TTC549 (cell line): ENCODE data around the gene CLTCL1.

Source experiments
- FAIRE-seq: peaks from 2 replicates; lab custom pipeline; 2012; peaks lifted over from hg19 to GRCh38; lab: Jason Lieb, UNC

Gene CLTCL1

GRCh38 chr22:19244600-19245352 is 46.7 kb downstream of the CLTCL1 start:
- no peak for FAIRE-seq

GRCh38 chr22:19242699-19243098 is 48.8 kb downstream of the CLTCL1 start:
- FAIRE-seq = no peak

GRCh38 chr22:19241593-19241906 is 50.0 kb downstream of the CLTCL1 start:
- FAIRE-seq = no peak

GRCh38 chr22:19240813-19241592 is 50.5 kb downstream of the CLTCL1 start:
- FAIRE-seq = no peak

GRCh38 chr22:19239464-19239863 is 52.1 kb downstream of the CLTCL1 start:
- no peak for FAIRE-seq

GRCh38 chr22:19238900-19239299 is 52.6 kb downstream of the CLTCL1 start:
- no peak for FAIRE-seq

GRCh38 chr22:19235874-19236273 is 55.6 kb downstream of the CLTCL1 start:
- FAIRE-seq = no peak

GRCh38 chr22:19234126-19234896 is 57.2 kb downstream of the CLTCL1 start:
- FAIRE-seq = no peak

GRCh38 chr22:19233189-19233661 is 58.3 kb downstream of the CLTCL1 start:
- no peak for FAIRE-seq

- FAIRE-seq = no peak
Measured at GRCh38 chr22:19232623-19233022, 58.9 kb downstream of the CLTCL1 start.

- FAIRE-seq = no peak
Measured at GRCh38 chr22:19231986-19232385, 59.5 kb downstream of the CLTCL1 start.

GRCh38 chr22:19229600-19229999 is 61.9 kb downstream of the CLTCL1 start:
- FAIRE-seq = no peak

GRCh38 chr22:19228179-19228578 is 63.3 kb downstream of the CLTCL1 start:
- FAIRE-seq = no peak

- no peak for FAIRE-seq
Measured at GRCh38 chr22:19226428-19226827, 65.1 kb downstream of the CLTCL1 start.

GRCh38 chr22:19225560-19225959 is 66.0 kb downstream of the CLTCL1 start:
- FAIRE-seq = no peak

GRCh38 chr22:19224985-19225384 is 66.5 kb downstream of the CLTCL1 start:
- FAIRE-seq = no peak

GRCh38 chr22:19224557-19224956 is 67.0 kb downstream of the CLTCL1 start:
- FAIRE-seq = no peak

GRCh38 chr22:19223617-19224016 is 67.9 kb downstream of the CLTCL1 start:
- FAIRE-seq = no peak

- FAIRE-seq = no peak
Measured at GRCh38 chr22:19223110-19223509, 68.4 kb downstream of the CLTCL1 start.

- FAIRE-seq = no peak
Measured at GRCh38 chr22:19222242-19223005, 69.1 kb downstream of the CLTCL1 start.

GRCh38 chr22:19220867-19221266 is 70.7 kb downstream of the CLTCL1 start:
- FAIRE-seq = no peak

GRCh38 chr22:19218541-19219233 is 72.8 kb downstream of the CLTCL1 start:
- no peak for FAIRE-seq
